Measurements from ENCODE around the gene ADGRB3.

ADGRB3 gene

GRCh38 chr6:68709091-68709490, 74.0 kb downstream of the ADGRB3 start:
- DNase-seq: no peak

- DNase-seq: no peak
These were observed 74.8 kb downstream of the ADGRB3 start for GRCh38 chr6:68709882-68710281.

- no peak for DNase-seq
These were observed 75.4 kb downstream of the ADGRB3 start for GRCh38 chr6:68710496-68710895.

GRCh38 chr6:68710916-68711315, 75.8 kb downstream of the ADGRB3 start:
- DNase-seq: no peak

GRCh38 chr6:68711386-68712000, 76.4 kb downstream of the ADGRB3 start:
- no peak for DNase-seq

GRCh38 chr6:68716620-68717019, 81.5 kb downstream of the ADGRB3 start:
- no peak for DNase-seq

- no peak for DNase-seq
These were observed 83.4 kb downstream of the ADGRB3 start for GRCh38 chr6:68718385-68719073.

- no peak for DNase-seq
These were observed 84.7 kb downstream of the ADGRB3 start for GRCh38 chr6:68719761-68720160.

- DNase-seq: no peak
These were observed 87.9 kb downstream of the ADGRB3 start for GRCh38 chr6:68722891-68723527.

GRCh38 chr6:68724060-68724459, 89.0 kb downstream of the ADGRB3 start:
- no peak for DNase-seq

- DNase-seq: no peak
These were observed 91.3 kb downstream of the ADGRB3 start for GRCh38 chr6:68726337-68726736.

GRCh38 chr6:68726992-68727391, 91.9 kb downstream of the ADGRB3 start:
- DNase-seq: no peak

- no peak for DNase-seq
These were observed 92.6 kb downstream of the ADGRB3 start for GRCh38 chr6:68727699-68728098.

GRCh38 chr6:68728159-68728979, 93.3 kb downstream of the ADGRB3 start:
- no peak for DNase-seq

GRCh38 chr6:68729377-68729903, 94.4 kb downstream of the ADGRB3 start:
- no peak for DNase-seq

GRCh38 chr6:68730291-68731054, 95.4 kb downstream of the ADGRB3 start:
- DNase-seq: no peak

- DNase-seq: no peak
These were observed 97.3 kb downstream of the ADGRB3 start for GRCh38 chr6:68732423-68732822.

- DNase-seq: no peak
These were observed 100.8 kb downstream of the ADGRB3 start for GRCh38 chr6:68735866-68736265.

- no peak for DNase-seq
These were observed 102.0 kb downstream of the ADGRB3 start for GRCh38 chr6:68737061-68737460.

- no peak for DNase-seq
These were observed 103.0 kb downstream of the ADGRB3 start for GRCh38 chr6:68738039-68738438.

GRCh38 chr6:68740828-68741500, 105.9 kb downstream of the ADGRB3 start:
- DNase-seq: no peak
